Measurements from ENCODE around the gene ADAMTSL5.

- TF ChIP-seq, protein P1, sequence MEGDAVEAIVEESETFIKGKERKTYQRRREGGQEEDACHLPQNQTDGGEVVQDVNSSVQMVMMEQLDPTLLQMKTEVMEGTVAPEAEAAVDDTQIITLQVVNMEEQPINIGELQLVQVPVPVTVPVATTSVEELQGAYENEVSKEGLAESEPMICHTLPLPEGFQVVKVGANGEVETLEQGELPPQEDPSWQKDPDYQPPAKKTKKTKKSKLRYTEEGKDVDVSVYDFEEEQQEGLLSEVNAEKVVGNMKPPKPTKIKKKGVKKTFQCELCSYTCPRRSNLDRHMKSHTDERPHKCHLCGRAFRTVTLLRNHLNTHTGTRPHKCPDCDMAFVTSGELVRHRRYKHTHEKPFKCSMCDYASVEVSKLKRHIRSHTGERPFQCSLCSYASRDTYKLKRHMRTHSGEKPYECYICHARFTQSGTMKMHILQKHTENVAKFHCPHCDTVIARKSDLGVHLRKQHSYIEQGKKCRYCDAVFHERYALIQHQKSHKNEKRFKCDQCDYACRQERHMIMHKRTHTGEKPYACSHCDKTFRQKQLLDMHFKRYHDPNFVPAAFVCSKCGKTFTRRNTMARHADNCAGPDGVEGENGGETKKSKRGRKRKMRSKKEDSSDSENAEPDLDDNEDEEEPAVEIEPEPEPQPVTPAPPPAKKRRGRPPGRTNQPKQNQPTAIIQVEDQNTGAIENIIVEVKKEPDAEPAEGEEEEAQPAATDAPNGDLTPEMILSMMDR (IDR thresholded peaks at IDR 0.05): no peak
- TF ChIP-seq ZFX (IDR thresholded peaks at IDR 0.05; ENCODE audit: borderline replicate concordance): no peak
Measured at GRCh38 chr19:1466461-1467214, 46.2 kb downstream of the ADAMTSL5 start.

Data from 22Rv1 (cell line).